ENCODE results near the gene ADAMTS12. TPM values are rescaled to one million over a fixed set of nuclear protein-coding genes. Genes with fewer than 3 reads are reported as not detected.
A peak's percentile ranks its signal among the peaks of the same experiment; 100 is the strongest.
"Not testable (repeated sequence)": the region's sequence is repeated elsewhere in the genome, so short reads cannot be mapped to it uniquely, and the experiment has no call there.

ADAMTS12 gene
- total and polyA plus RNA-seq, 2 experiments from 2014 or later: 7.8 to 11.5 TPM

GRCh38 chr5:33527696-33528095 is 364.1 kb downstream of the ADAMTS12 start:
- H4K20me1 ChIP-seq (ENCODE audit: insufficient read depth): no peaks in the 10 kb centered on the region
- no peaks in the 10 kb centered on the region for H3K27me3 ChIP-seq (replicated peaks; ENCODE audit: insufficient read depth)
- 91 to 100% methylated on average over 2 of the region's 2 CpGs for WGBS, 2 experiments (ENCODE audit: low coverage in 1 of 2, low lambda C conversion rate in 2 of 2, missing lambda C conversion rate in 2 of 2)
- in situ Hi-C loops (cut with MboI): no loop called here
- H3K4me1 ChIP-seq (ENCODE audit: insufficient read depth): no peaks in the 10 kb centered on the region
- H2AFZ ChIP-seq: no peak overlapping the region
- DNase-seq: no peak
- H3K9me3 ChIP-seq (ENCODE audit: low read depth): no peaks in the 10 kb centered on the region
- no peaks in the 10 kb centered on the region for H3K9me2 ChIP-seq (ENCODE audit: insufficient read depth)
- H3K79me2 ChIP-seq (ENCODE audit: insufficient read depth): no peaks in the 10 kb centered on the region
- TF ChIP-seq EZH2phosphoT487 (IDR thresholded peaks at IDR 0.05; ENCODE audit: insufficient read depth, low read depth): no peak
- TF ChIP-seq EZH2 (IDR thresholded peaks at IDR 0.05; ENCODE audit: insufficient read depth, poor library complexity, severe bottlenecking): no peak
- no peaks in the 10 kb centered on the region for H3K36me3 ChIP-seq (ENCODE audit: low read depth)
- H3K4me3 ChIP-seq: no peak overlapping the region
- no peak overlapping the region for H3K9ac ChIP-seq
- no peaks in the 10 kb centered on the region for H3F3A ChIP-seq (ENCODE audit: insufficient read depth)
- no peak overlapping the region for H3K4me2 ChIP-seq (ENCODE audit: unreplicated experiment)
- H3K27ac ChIP-seq: no peak overlapping the region

- Histone ChIP-seq H2AFZ (no peak overlapping the region), H3K4me2 (ENCODE audit: unreplicated experiment) (no peak overlapping the region), H3K27me3 (replicated peaks; ENCODE audit: insufficient read depth) (no peaks in the 10 kb centered on the region), H3F3A (ENCODE audit: insufficient read depth) (no peaks in the 10 kb centered on the region), H3K9me2 (ENCODE audit: insufficient read depth) (no peaks in the 10 kb centered on the region), H3K36me3 (ENCODE audit: low read depth) (no peaks in the 10 kb centered on the region), H3K4me1 (ENCODE audit: insufficient read depth) (no peaks in the 10 kb centered on the region), H3K9me3 (ENCODE audit: low read depth) (no peaks in the 10 kb centered on the region), H3K9ac (no peak overlapping the region), H3K79me2 (ENCODE audit: insufficient read depth) (no peaks in the 10 kb centered on the region), H3K27ac (no peak overlapping the region), H3K4me3 (no peak overlapping the region), H4K20me1 (ENCODE audit: insufficient read depth) (no peaks in the 10 kb centered on the region)
- 94 to 99% methylated on average over 4 of the region's 4 CpGs for WGBS, 2 experiments (ENCODE audit: low coverage in 1 of 2, low lambda C conversion rate in 2 of 2, missing lambda C conversion rate in 2 of 2)
- DNase-seq: no peak
- no peak for TF ChIP-seq EZH2 (IDR thresholded peaks at IDR 0.05; ENCODE audit: insufficient read depth, poor library complexity, severe bottlenecking)
- TF ChIP-seq EZH2phosphoT487 (IDR thresholded peaks at IDR 0.05; ENCODE audit: insufficient read depth, low read depth): no peak
- in situ Hi-C loops (cut with MboI): no loop called here
Measured at GRCh38 chr5:33526755-33527154, 365.0 kb downstream of the ADAMTS12 start.

- Histone ChIP-seq H3K4me1 (ENCODE audit: insufficient read depth) (no peaks in the 10 kb centered on the region), H3K9ac (no peak overlapping the region), H3K79me2 (ENCODE audit: insufficient read depth) (no peaks in the 10 kb centered on the region), H3K27me3 (replicated peaks; ENCODE audit: insufficient read depth) (no peaks in the 10 kb centered on the region), H2AFZ (no peak overlapping the region), H3K27ac (no peak overlapping the region), H4K20me1 (ENCODE audit: insufficient read depth) (no peaks in the 10 kb centered on the region), H3K9me3 (ENCODE audit: low read depth) (no peaks in the 10 kb centered on the region), H3F3A (ENCODE audit: insufficient read depth) (no peaks in the 10 kb centered on the region), H3K4me3 (no peak overlapping the region), H3K9me2 (ENCODE audit: insufficient read depth) (no peaks in the 10 kb centered on the region), H3K4me2 (ENCODE audit: unreplicated experiment) (no peak overlapping the region), H3K36me3 (ENCODE audit: low read depth) (no peaks in the 10 kb centered on the region)
- WGBS, 2 experiments (ENCODE audit: low coverage in 1 of 2, low lambda C conversion rate in 2 of 2, missing lambda C conversion rate in 2 of 2): 84 to 85% methylated on average over 2 of the region's 2 CpGs
- TF ChIP-seq EZH2 (IDR thresholded peaks at IDR 0.05; ENCODE audit: insufficient read depth, poor library complexity, severe bottlenecking): no peak
- no peak for TF ChIP-seq EZH2phosphoT487 (IDR thresholded peaks at IDR 0.05; ENCODE audit: insufficient read depth, low read depth)
- DNase-seq: peak; percentile 17
- in situ Hi-C loops (cut with MboI): no loop called here
Measured at GRCh38 chr5:33524476-33524875, 367.3 kb downstream of the ADAMTS12 start.

GRCh38 chr5:33523208-33523771 is 368.5 kb downstream of the ADAMTS12 start:
- no peaks in the 10 kb centered on the region for H3K79me2 ChIP-seq (ENCODE audit: insufficient read depth)
- no peak overlapping the region for H3K27ac ChIP-seq
- TF ChIP-seq EZH2phosphoT487 (IDR thresholded peaks at IDR 0.05; ENCODE audit: insufficient read depth, low read depth): no peak
- no peak for TF ChIP-seq EZH2 (IDR thresholded peaks at IDR 0.05; ENCODE audit: insufficient read depth, poor library complexity, severe bottlenecking)
- no peak overlapping the region for H3K4me3 ChIP-seq
- no peak for DNase-seq
- no peaks in the 10 kb centered on the region for H4K20me1 ChIP-seq (ENCODE audit: insufficient read depth)
- H2AFZ ChIP-seq: no peak overlapping the region
- H3K27me3 ChIP-seq (replicated peaks; ENCODE audit: insufficient read depth): no peaks in the 10 kb centered on the region
- H3K4me2 ChIP-seq (ENCODE audit: unreplicated experiment): no peak overlapping the region
- H3K36me3 ChIP-seq (ENCODE audit: low read depth): no peaks in the 10 kb centered on the region
- no peaks in the 10 kb centered on the region for H3F3A ChIP-seq (ENCODE audit: insufficient read depth)
- in situ Hi-C loops (cut with MboI): no loop called here
- 96 to 98% methylated on average over 2 of the region's 2 CpGs for WGBS, 2 experiments (ENCODE audit: low coverage in 1 of 2, low lambda C conversion rate in 2 of 2, missing lambda C conversion rate in 2 of 2)
- H3K9ac ChIP-seq: no peak overlapping the region
- no peaks in the 10 kb centered on the region for H3K9me3 ChIP-seq (ENCODE audit: low read depth)
- no peaks in the 10 kb centered on the region for H3K4me1 ChIP-seq (ENCODE audit: insufficient read depth)
- no peaks in the 10 kb centered on the region for H3K9me2 ChIP-seq (ENCODE audit: insufficient read depth)

GRCh38 chr5:33516421-33516820 is 375.4 kb downstream of the ADAMTS12 start:
- no peak overlapping the region for H3K4me2 ChIP-seq (ENCODE audit: unreplicated experiment)
- no peak overlapping the region for H3K9ac ChIP-seq
- DNase-seq: no peak
- no peak overlapping the region for H2AFZ ChIP-seq
- H3F3A ChIP-seq (ENCODE audit: insufficient read depth): no peaks in the 10 kb centered on the region
- H3K9me3 ChIP-seq (ENCODE audit: low read depth): no peaks in the 10 kb centered on the region
- H3K9me2 ChIP-seq (ENCODE audit: insufficient read depth): no peaks in the 10 kb centered on the region
- H3K79me2 ChIP-seq (ENCODE audit: insufficient read depth): no peaks in the 10 kb centered on the region
- TF ChIP-seq EZH2 (IDR thresholded peaks at IDR 0.05; ENCODE audit: insufficient read depth, poor library complexity, severe bottlenecking): no peak
- TF ChIP-seq EZH2phosphoT487 (IDR thresholded peaks at IDR 0.05; ENCODE audit: insufficient read depth, low read depth): no peak
- no peaks in the 10 kb centered on the region for H3K36me3 ChIP-seq (ENCODE audit: low read depth)
- no peak overlapping the region for H3K4me3 ChIP-seq
- in situ Hi-C loops (cut with MboI): no loop called here
- no peaks in the 10 kb centered on the region for H3K27me3 ChIP-seq (replicated peaks; ENCODE audit: insufficient read depth)
- H4K20me1 ChIP-seq (ENCODE audit: insufficient read depth): no peaks in the 10 kb centered on the region
- no peak overlapping the region for H3K27ac ChIP-seq
- H3K4me1 ChIP-seq (ENCODE audit: insufficient read depth): no peaks in the 10 kb centered on the region
- WGBS, 2 experiments (ENCODE audit: low coverage in 1 of 2, low lambda C conversion rate in 2 of 2, missing lambda C conversion rate in 2 of 2): 66 to 72% methylated on average over 2 of the region's 2 CpGs

- H3K27me3 ChIP-seq (replicated peaks; ENCODE audit: insufficient read depth); in situ Hi-C loops (cut with MboI); DNase-seq; H2AFZ ChIP-seq; H4K20me1 ChIP-seq (ENCODE audit: insufficient read depth); H3K4me3 ChIP-seq; H3K9me3 ChIP-seq (ENCODE audit: low read depth); H3F3A ChIP-seq (ENCODE audit: insufficient read depth); H3K9ac ChIP-seq; H3K9me2 ChIP-seq (ENCODE audit: insufficient read depth); H3K79me2 ChIP-seq (ENCODE audit: insufficient read depth); H3K36me3 ChIP-seq (ENCODE audit: low read depth); H3K4me2 ChIP-seq (ENCODE audit: unreplicated experiment); H3K4me1 ChIP-seq (ENCODE audit: insufficient read depth); H3K27ac ChIP-seq: not testable (repeated sequence)
- WGBS, 2 experiments (ENCODE audit: low coverage in 1 of 2, low lambda C conversion rate in 2 of 2, missing lambda C conversion rate in 2 of 2): 90 to 93% methylated on average over 16 to 26 of the region's 32 CpGs
Measured at GRCh38 chr5:33515366-33515765, 376.4 kb downstream of the ADAMTS12 start.

Measured in GM23248 (cell line).